GM12878 (cell line): ENCODE results near the gene KDM1B. TPM values are rescaled to one million over a fixed set of nuclear protein-coding genes. Genes with fewer than 3 reads are reported as not detected.

ENCODE experiments used
- ATAC-seq: fragments of 200-7000 bp; cut with Tn5 transposase; 3 replicates; pipeline ENCODE4 v1.9.1; 2020; ENCODE audit warnings: mild to moderate bottlenecking, moderate library complexity
- BruUV-seq: library from RNA; stranded (reverse); fragments of 400-500 nt; replicated peaks from 2 replicates; lab custom pipeline; 2021; lab: Mats Ljungman, UMichigan
- CTCF ChIA-PET: fragments of 300-600 bp; sonication (Branson Sonifier 250); formaldehyde crosslinking; extraction: SDS; loops from one replicate; lab custom pipeline; 2021; ENCODE audit warnings: inconsistent platforms; lab: Yijun Ruan, JAX
- POLR2A ChIA-PET: fragments of 350-600 bp; formaldehyde crosslinking; extraction: SDS; loops from one replicate; lab custom pipeline; 2021; ENCODE audit warnings: inconsistent platforms; lab: Charles Lee
- RAD21 ChIA-PET: fragments of 300-600 bp; sonication (Branson Sonifier 250); formaldehyde crosslinking; loops from one replicate; lab custom pipeline; 2023; ENCODE audit warnings: antibody characterized with exemption; ENCODE audit not compliant: unreplicated experiment; lab: Charles Lee
- SMC1A ChIA-PET: fragments of 300-600 bp; sonication (Branson Sonifier 250); formaldehyde crosslinking; loops from one replicate; lab custom pipeline; 2023; ENCODE audit not compliant: unreplicated experiment, uncharacterized antibody; lab: Charles Lee
- DNase-seq: peaks from one replicate; pipeline ENCODE4 v3.0.0-alpha.2; 2011; ENCODE audit warnings: low read depth, low spot score
- FAIRE-seq: peaks from 3 replicates; lab custom pipeline; 2011; peaks lifted over from hg19 to GRCh38; lab: Jason Lieb, UNC
- H2AFZ ChIP-seq: 2 replicates; pipeline ENCODE4 v1.6.0; 2011; ENCODE audit warnings: low read depth, low read length, control low read depth; ENCODE audit not compliant: control insufficient read depth
- H3K27ac ChIP-seq: 2 replicates; pipeline ENCODE4 v1.5.1; 2011; ENCODE audit warnings: control low read depth; ENCODE audit not compliant: control insufficient read depth, insufficient read depth
- H3K27me3 ChIP-seq, 2 experiments: replicated peaks in 1 of 2; 2 replicates each; pipeline versions ENCODE4 v1.6.0 to v1.6.1; 2011; ENCODE audit warnings: low read length in 1 of 2; ENCODE audit not compliant: control insufficient read depth in 2 of 2, insufficient read depth in 2 of 2
- H3K36me3 ChIP-seq, 2 experiments: 2 replicates each; pipeline ENCODE4 v1.5.1; 2011; ENCODE audit warnings: low read length in 1 of 2; ENCODE audit not compliant: control insufficient read depth in 2 of 2, insufficient read depth in 2 of 2
- H3K4me1 ChIP-seq: 2 replicates; pipeline ENCODE4 v1.6.1; 2011; ENCODE audit warnings: mild to moderate bottlenecking, low read length, moderate library complexity, mixed read lengths; ENCODE audit not compliant: control insufficient read depth, insufficient read depth
- H3K4me2 ChIP-seq: 2 replicates; pipeline ENCODE4 v1.6.0; 2011; ENCODE audit warnings: control low read depth; ENCODE audit not compliant: control insufficient read depth, insufficient read depth
- H3K4me3 ChIP-seq: fragments of 200-600 bp; sonication (generic); 2 replicates; pipeline ENCODE4 v1.5.1; 2016
- H3K79me2 ChIP-seq: 2 replicates; pipeline ENCODE4 v1.6.0; 2011; ENCODE audit warnings: low read length; ENCODE audit not compliant: control insufficient read depth, insufficient read depth
- H3K9ac ChIP-seq: 2 replicates; pipeline ENCODE4 v1.8.0; 2011; ENCODE audit warnings: low read length, control low read depth, mixed read lengths; ENCODE audit not compliant: control insufficient read depth, insufficient read depth
- H3K9me3 ChIP-seq: replicated peaks from 3 replicates; pipeline ENCODE4 v1.5.1; 2011; ENCODE audit warnings: mild to moderate bottlenecking, low read length; ENCODE audit not compliant: control insufficient read depth, insufficient read depth
- H4K20me1 ChIP-seq: 2 replicates; pipeline ENCODE4 v1.6.0; 2011; ENCODE audit not compliant: control insufficient read depth, insufficient read depth
- BCL11A ChIP-seq: IDR thresholded peaks from 2 replicates; pipeline ENCODE4 v1.6.1; 2011; ENCODE audit warnings: low read depth, low read length
- BMI1 ChIP-seq: fragments of 450-650 bp; IDR thresholded peaks from 2 replicates; pipeline ENCODE4 v1.6.1; 2016; ENCODE audit warnings: mild to moderate bottlenecking, moderate library complexity, borderline replicate concordance
- BRCA1 ChIP-seq: IDR thresholded peaks from 2 replicates; pipeline ENCODE4 v1.6.1; 2011; ENCODE audit warnings: low read depth, low read length, improper control_type of control experiment
- CBX3 ChIP-seq: fragments of 200-600 bp; sonication (generic); IDR thresholded peaks from 2 replicates; pipeline ENCODE4 v1.6.1; 2016; ENCODE audit warnings: low read depth, borderline replicate concordance
- CEBPB ChIP-seq, 2 experiments: fragments of 150-350 bp in 1 of 2; IDR thresholded peaks; 2 replicates each; pipeline ENCODE4 v1.6.1; 2012 to 2014; ENCODE audit warnings: low read depth in 2 of 2, low read length in 2 of 2, borderline replicate concordance in 1 of 2, inconsistent platforms in 1 of 2
- CREM ChIP-seq: IDR thresholded peaks from 2 replicates; pipeline ENCODE4 v1.6.1; 2014; ENCODE audit warnings: antibody characterized with exemption, low read depth
- EZH2 ChIP-seq: IDR thresholded peaks from 2 replicates; pipeline ENCODE4 v1.6.1; 2012; ENCODE audit warnings: low read depth, mild to moderate bottlenecking, control low read depth, inconsistent platforms, low read length, borderline replicate concordance; ENCODE audit not compliant: control insufficient read depth
- FOS ChIP-seq: IDR thresholded peaks from 3 replicates; pipeline ENCODE4 v1.6.1; 2011; ENCODE audit warnings: borderline replicate concordance; ENCODE audit not compliant: insufficient read length; ENCODE audit errors: extremely low read depth
- GATAD2B ChIP-seq: fragments of 450-650 bp; conservative IDR thresholded peaks from 2 replicates; pipeline ENCODE4 v1.6.1; 2017; ENCODE audit warnings: low read depth, mild to moderate bottlenecking, moderate library complexity
- KDM1A ChIP-seq: fragments of 200-600 bp; sonication (generic); IDR thresholded peaks from 2 replicates; pipeline ENCODE4 v1.6.1; 2016; ENCODE audit warnings: borderline replicate concordance
- MXI1 ChIP-seq: fragments of 150-350 bp; IDR thresholded peaks from 2 replicates; pipeline ENCODE4 v1.6.1; 2011; ENCODE audit warnings: low read depth, mild to moderate bottlenecking, inconsistent platforms, low read length, improper control_type of control experiment
- NFYB ChIP-seq: IDR thresholded peaks from 2 replicates; pipeline ENCODE4 v1.6.1; 2011; ENCODE audit warnings: low read depth, mild to moderate bottlenecking, low read length, improper control_type of control experiment, moderate library complexity; ENCODE audit not compliant: insufficient read depth
- RB1 ChIP-seq: fragments of 450-650 bp; formaldehyde crosslinking; IDR thresholded peaks from 2 replicates; pipeline ENCODE4 v1.6.1; 2017; ENCODE audit warnings: mild to moderate bottlenecking, borderline replicate concordance
- RCOR1 ChIP-seq: conservative IDR thresholded peaks from 2 replicates; pipeline ENCODE4 v1.6.1; 2012; ENCODE audit warnings: low read depth, low read length, improper control_type of control experiment
- ZBED1 ChIP-seq: IDR thresholded peaks from 2 replicates; pipeline ENCODE4 v1.6.1; 2016; ENCODE audit warnings: borderline replicate concordance
- ZNF622 ChIP-seq: fragments of 450-650 bp; IDR thresholded peaks from 2 replicates; pipeline ENCODE4 v1.6.1; 2017; ENCODE audit warnings: mild to moderate bottlenecking, inconsistent platforms
- WGBS: methylation state at CpG from one replicate; pipeline ENCODE4 v1.1.6; 2016; ENCODE audit warnings: low lambda C conversion rate; ENCODE audit not compliant: insufficient replicate concordance, insufficient coverage; ENCODE audit errors: missing lambda C conversion rate; 5-methylcytosine and 5-hydroxymethylcytosine counted together
- in situ Hi-C: fragments of 300-500 bp; cut with MboI; formaldehyde crosslinking; loops from 9 replicates; pipeline ENCODE4 v1.14.3; 2018; ENCODE audit warnings: mixed read lengths
- intact Hi-C: fragments of 100-400 bp; cut with micrococcal nuclease; formaldehyde crosslinking; loops from one replicate; pipeline ENCODE4 v1.14.2; 2022; ENCODE audit not compliant: unreplicated experiment
- polyA plus RNA-seq, 11 experiments: library from polyadenylated mRNA; depleted of rRNA in 4 of 11; unstranded in 6 of 11; stranded (reverse) in 5 of 11; fragments of >200 nt; fragmentation: Nextera tagmentation in 4 of 11; fragmentation: Illumina TruSeq in 1 of 11; extraction: Ambion mirVana in 4 of 11; extraction: Trizol in 1 of 11; gene quantifications; 1 replicate in 1 of 11; 2 replicates in 10 of 11; pipeline versions ENCODE4 v1.2.1 to v1.2.3, GENCODE V29; 2011 to 2016; ENCODE audit warnings: inconsistent platforms in 2 of 11, missing spikeins in 2 of 11, low read depth in 1 of 11
- total RNA-seq, 4 experiments: library from RNA; depleted of rRNA in 3 of 4; stranded (reverse); fragments of >200 nt in 3 of 4; fragmentation: Illumina TruSeq in 1 of 4; extraction: Trizol in 1 of 4; gene quantifications; 2 replicates each; pipeline versions ENCODE4 v1.2.1 to v1.2.3, GENCODE V29; 2013 to 2021
- TF ChIP-seq, protein P1 (sequence below): fragments of 450-650 bp; IDR thresholded peaks from 2 replicates; pipeline ENCODE4 v1.6.1; 2017; ENCODE audit warnings: borderline replicate concordance
- TF ChIP-seq, protein P2 (sequence below): fragments of 450-650 bp; IDR thresholded peaks from 2 replicates; pipeline ENCODE4 v1.6.1; 2016; ENCODE audit warnings: mild to moderate bottlenecking
- TF ChIP-seq, protein P3 (sequence below): fragments of 450-650 bp; IDR thresholded peaks from 2 replicates; pipeline ENCODE4 v1.6.1; 2017; ENCODE audit warnings: low read depth, mild to moderate bottlenecking, moderate library complexity

The KDM1B gene
- total and polyA plus RNA-seq, 10 of the 15 experiments (the other 5 are each of a cell fraction or from before 2014, with no cell fraction given), result 1.7 to 22.5 (median 13.9) TPM

DNA sequence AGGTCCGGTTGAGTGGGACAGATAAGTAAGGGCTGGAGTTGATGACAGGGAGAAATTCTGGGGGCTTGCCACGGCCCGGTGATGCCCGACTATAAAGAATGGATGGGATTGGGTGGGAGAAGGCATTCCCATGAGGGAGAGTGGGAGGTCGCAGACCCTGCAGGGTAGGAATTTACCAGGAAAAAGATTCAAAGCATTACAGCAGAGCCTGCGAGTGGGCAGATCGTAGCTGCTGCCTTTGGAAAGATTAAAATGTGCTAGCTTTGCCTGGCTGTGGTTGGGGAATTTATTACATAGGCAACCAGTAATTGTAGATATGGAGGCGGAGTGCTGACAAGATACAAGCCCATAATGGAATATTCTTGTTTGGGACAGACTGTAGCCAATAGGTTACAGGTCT is 49.5 kb downstream of the KDM1B start (continued):
- TF ChIP-seq KDM1A (no peak), CEBPB (IDR thresholded peaks at IDR 0.05; ENCODE audit: borderline replicate concordance in 1 of 2, low read depth in 2 of 2, low read length in 2 of 2) (no peak)
- TF ChIP-seq, protein P1, sequence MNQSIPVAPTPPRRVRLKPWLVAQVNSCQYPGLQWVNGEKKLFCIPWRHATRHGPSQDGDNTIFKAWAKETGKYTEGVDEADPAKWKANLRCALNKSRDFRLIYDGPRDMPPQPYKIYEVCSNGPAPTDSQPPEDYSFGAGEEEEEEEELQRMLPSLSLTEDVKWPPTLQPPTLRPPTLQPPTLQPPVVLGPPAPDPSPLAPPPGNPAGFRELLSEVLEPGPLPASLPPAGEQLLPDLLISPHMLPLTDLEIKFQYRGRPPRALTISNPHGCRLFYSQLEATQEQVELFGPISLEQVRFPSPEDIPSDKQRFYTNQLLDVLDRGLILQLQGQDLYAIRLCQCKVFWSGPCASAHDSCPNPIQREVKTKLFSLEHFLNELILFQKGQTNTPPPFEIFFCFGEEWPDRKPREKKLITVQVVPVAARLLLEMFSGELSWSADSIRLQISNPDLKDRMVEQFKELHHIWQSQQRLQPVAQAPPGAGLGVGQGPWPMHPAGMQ, result no peak

DNA sequence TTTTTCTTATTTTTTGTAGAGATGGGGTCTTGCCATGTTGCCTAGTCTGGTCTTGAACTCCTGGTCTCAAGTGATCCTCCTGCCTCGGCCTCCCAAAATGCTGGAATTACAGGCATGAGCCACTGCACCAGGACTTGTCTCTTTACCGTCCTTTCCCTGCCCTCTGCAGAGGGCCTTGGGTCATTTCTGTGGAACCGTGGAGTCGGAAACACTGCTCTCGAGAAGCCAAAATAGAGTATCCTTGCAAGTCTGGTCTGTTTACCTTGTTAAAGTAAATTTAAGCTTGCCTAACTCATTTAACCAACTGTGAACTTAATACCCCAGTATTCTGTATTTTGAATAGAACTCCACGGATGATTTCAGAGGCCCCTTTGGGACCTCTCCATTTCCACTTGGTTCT is 51.4 kb downstream of the KDM1B start:
- ChIA-PET RAD21 (no interaction called here), SMC1A (no interaction called here), CTCF (no interaction called here), POLR2A (no interaction called here)
- Histone ChIP-seq H3K27me3 (no peaks in the 10 kb centered on the region), H2AFZ (no peak overlapping the region), H3K4me1 (peaks cover 12% of the 10 kb centered on the region), H4K20me1 (no peaks in the 10 kb centered on the region; the same call in 1 of the 2 replicates), H3K9me3 (no peaks in the 10 kb centered on the region), H3K9ac (no peak overlapping the region), H3K4me3 (no peak overlapping the region), H3K4me2 (no peak overlapping the region), H3K79me2 (no peaks in the 10 kb centered on the region), H3K36me3 (no peaks in the 10 kb centered on the region; a peak in 1 of 4 replicates), H3K27ac (no peak overlapping the region)
- in situ Hi-C loops, result no loop called here
- DNase-seq (no peak), ATAC-seq (no peak), FAIRE-seq (no peak)
- intact Hi-C loops, result no loop called here
- WGBS, result 81% methylated on average over 6 of the region's 6 CpGs
- BruUV-seq, result no TSS peak
- TF ChIP-seq, protein P2, sequence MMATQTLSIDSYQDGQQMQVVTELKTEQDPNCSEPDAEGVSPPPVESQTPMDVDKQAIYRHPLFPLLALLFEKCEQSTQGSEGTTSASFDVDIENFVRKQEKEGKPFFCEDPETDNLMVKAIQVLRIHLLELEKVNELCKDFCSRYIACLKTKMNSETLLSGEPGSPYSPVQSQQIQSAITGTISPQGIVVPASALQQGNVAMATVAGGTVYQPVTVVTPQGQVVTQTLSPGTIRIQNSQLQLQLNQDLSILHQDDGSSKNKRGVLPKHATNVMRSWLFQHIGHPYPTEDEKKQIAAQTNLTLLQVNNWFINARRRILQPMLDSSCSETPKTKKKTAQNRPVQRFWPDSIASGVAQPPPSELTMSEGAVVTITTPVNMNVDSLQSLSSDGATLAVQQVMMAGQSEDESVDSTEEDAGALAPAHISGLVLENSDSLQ, result no peak
- TF ChIP-seq NFYB, result no peak
- TF ChIP-seq MXI1, result no peak
- no peak for TF ChIP-seq ZNF622
- TF ChIP-seq EZH2, result no peak
- TF ChIP-seq RB1, result no peak
- no peak for TF ChIP-seq BMI1
- TF ChIP-seq CEBPB (IDR thresholded peaks at IDR 0.05; ENCODE audit: borderline replicate concordance in 1 of 2, low read depth in 2 of 2, low read length in 2 of 2), result no peak
- no peak for TF ChIP-seq FOS
- no peak for TF ChIP-seq BCL11A
- TF ChIP-seq, protein P1, result no peak
- no peak for TF ChIP-seq CBX3
- no peak for TF ChIP-seq BRCA1
- no peak for TF ChIP-seq GATAD2B
- TF ChIP-seq ZBED1, result no peak
- TF ChIP-seq, protein P3, sequence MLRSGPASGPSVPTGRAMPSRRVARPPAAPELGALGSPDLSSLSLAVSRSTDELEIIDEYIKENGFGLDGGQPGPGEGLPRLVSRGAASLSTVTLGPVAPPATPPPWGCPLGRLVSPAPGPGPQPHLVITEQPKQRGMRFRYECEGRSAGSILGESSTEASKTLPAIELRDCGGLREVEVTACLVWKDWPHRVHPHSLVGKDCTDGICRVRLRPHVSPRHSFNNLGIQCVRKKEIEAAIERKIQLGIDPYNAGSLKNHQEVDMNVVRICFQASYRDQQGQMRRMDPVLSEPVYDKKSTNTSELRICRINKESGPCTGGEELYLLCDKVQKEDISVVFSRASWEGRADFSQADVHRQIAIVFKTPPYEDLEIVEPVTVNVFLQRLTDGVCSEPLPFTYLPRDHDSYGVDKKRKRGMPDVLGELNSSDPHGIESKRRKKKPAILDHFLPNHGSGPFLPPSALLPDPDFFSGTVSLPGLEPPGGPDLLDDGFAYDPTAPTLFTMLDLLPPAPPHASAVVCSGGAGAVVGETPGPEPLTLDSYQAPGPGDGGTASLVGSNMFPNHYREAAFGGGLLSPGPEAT, result no peak
- TF ChIP-seq CREM, result no peak
- no peak for TF ChIP-seq RCOR1
